ENCODE data around the gene GPC5. TPM values are rescaled to one million over a fixed set of nuclear protein-coding genes. Genes with fewer than 3 reads are reported as not detected.
"Not testable (repeated sequence)": the region's sequence is repeated elsewhere in the genome, so short reads cannot be mapped to it uniquely, and the experiment has no call there.

GPC5 gene
- total and polyA plus RNA-seq, 7 donors: 0.23 TPM; not detected in 6

DNA sequence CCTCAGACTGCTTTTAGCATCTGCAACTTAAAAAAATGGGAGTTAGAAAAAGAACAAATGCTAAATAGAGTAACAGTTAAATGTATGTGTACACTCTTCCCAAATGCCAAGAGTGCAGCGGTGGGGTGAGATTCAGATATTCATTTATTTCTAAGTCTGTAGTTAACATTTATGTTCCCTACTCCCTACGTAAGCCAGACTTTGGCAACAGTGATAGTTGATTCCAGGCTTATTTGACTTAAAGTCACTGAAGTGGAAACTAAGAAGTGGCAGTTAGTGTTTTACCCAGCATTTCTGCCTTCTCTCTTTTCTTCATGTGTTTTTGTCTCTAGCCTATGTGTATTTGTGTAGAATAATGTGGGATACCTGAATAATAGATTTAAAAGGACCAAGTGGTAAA is 46.4 kb upstream of the GPC5 start:
- TF ChIP-seq, protein P1, sequence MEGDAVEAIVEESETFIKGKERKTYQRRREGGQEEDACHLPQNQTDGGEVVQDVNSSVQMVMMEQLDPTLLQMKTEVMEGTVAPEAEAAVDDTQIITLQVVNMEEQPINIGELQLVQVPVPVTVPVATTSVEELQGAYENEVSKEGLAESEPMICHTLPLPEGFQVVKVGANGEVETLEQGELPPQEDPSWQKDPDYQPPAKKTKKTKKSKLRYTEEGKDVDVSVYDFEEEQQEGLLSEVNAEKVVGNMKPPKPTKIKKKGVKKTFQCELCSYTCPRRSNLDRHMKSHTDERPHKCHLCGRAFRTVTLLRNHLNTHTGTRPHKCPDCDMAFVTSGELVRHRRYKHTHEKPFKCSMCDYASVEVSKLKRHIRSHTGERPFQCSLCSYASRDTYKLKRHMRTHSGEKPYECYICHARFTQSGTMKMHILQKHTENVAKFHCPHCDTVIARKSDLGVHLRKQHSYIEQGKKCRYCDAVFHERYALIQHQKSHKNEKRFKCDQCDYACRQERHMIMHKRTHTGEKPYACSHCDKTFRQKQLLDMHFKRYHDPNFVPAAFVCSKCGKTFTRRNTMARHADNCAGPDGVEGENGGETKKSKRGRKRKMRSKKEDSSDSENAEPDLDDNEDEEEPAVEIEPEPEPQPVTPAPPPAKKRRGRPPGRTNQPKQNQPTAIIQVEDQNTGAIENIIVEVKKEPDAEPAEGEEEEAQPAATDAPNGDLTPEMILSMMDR (IDR thresholded peaks at IDR 0.05): no peak
- no peaks in the 10 kb centered on the region for H3K27me3 ChIP-seq (ENCODE audit: insufficient read depth in 3 of 3, low read length in 2 of 3)
- ATAC-seq (no peak), DNase-seq (no peak)
- WGBS, 3 donors: 89 to 94% (median 92%) methylated on average over 2 of the region's 2 CpGs
- H3K27ac ChIP-seq: no peak overlapping the region
- peaks cover 14 to 72% of the 10 kb centered on the region in 2 donors for H3K36me3 ChIP-seq (ENCODE audit: insufficient read depth in 1 of 2, low read depth in 1 of 2)
- H3K4me1 ChIP-seq: peaks cover 24% of the 10 kb centered on the region
- no peaks in the 10 kb centered on the region for H3K9me3 ChIP-seq
- intact Hi-C loops (cut with DNase I): no loop called here
- no peak overlapping the region for H3K4me3 ChIP-seq

GRCh38 chr13:91352891-91353290 is 45.5 kb upstream of the GPC5 start:
- 83 to 88% (median 83%) methylated on average over 7 of the region's 7 CpGs for WGBS, 3 donors
- H3K9me3 ChIP-seq; H3K4me3 ChIP-seq; H3K27me3 ChIP-seq (ENCODE audit: insufficient read depth in 3 of 3, low read length in 2 of 3); H3K27ac ChIP-seq; DNase-seq; ATAC-seq; intact Hi-C loops (cut with DNase I): not testable (repeated sequence)
- Histone ChIP-seq H3K4me1 (peaks cover 24% of the 10 kb centered on the region), H3K36me3 (ENCODE audit: insufficient read depth in 1 of 2, low read depth in 1 of 2) (peaks cover 14 to 81% of the 10 kb centered on the region in 2 donors)

DNA sequence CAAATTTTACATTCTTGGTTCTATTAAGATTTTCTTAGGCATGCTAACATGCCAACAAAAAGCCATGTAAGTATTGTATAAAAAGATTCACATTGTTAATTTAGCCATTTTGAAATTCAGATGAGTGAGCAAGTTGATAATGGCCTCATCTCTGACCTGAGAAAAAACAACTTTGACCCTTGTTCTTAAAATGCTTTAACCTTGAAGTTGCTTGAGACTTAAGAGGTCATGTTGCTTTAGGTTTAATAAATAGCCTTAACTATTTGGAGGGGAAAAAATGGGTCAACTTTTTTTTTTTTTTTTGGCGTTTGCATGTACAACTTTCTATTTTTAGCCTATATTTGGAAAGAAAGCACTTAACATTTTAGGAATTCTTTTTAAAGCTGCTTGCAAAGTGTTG is 44.9 kb upstream of the GPC5 start:
- peaks cover 24% of the 10 kb centered on the region for H3K4me1 ChIP-seq
- H3K4me3 ChIP-seq: no peak overlapping the region
- DNase-seq (no peak), ATAC-seq (no peak)
- no peaks in the 10 kb centered on the region for H3K9me3 ChIP-seq
- no peaks in the 10 kb centered on the region for H3K27me3 ChIP-seq (ENCODE audit: insufficient read depth in 3 of 3, low read length in 2 of 3)
- intact Hi-C loops (cut with DNase I): no loop called here
- 8 to 22% (median 15%) methylated on average over 1 of the region's 1 CpG for WGBS, 3 donors
- peaks cover 16 to 84% of the 10 kb centered on the region in 2 donors for H3K36me3 ChIP-seq (ENCODE audit: insufficient read depth in 1 of 2, low read depth in 1 of 2)
- TF ChIP-seq, protein P1 (IDR thresholded peaks at IDR 0.05): no peak
- H3K27ac ChIP-seq: no peak overlapping the region

GRCh38 chr13:91355099-91355825 is 43.2 kb upstream of the GPC5 start:
- peaks cover 16 to 78% of the 10 kb centered on the region in 2 donors for H3K36me3 ChIP-seq (ENCODE audit: insufficient read depth in 1 of 2, low read depth in 1 of 2)
- intact Hi-C loops (cut with DNase I): no loop called here

More at GRCh38 chr13:91355099-91355825, 43.2 kb upstream of the GPC5 start:
- Histone ChIP-seq H3K27me3 (ENCODE audit: insufficient read depth in 3 of 3, low read length in 2 of 3) (no peaks in the 10 kb centered on the region), H3K9me3 (no peaks in the 10 kb centered on the region), H3K4me1 (peaks cover 14% of the 10 kb centered on the region), H3K4me3 (no peak overlapping the region), H3K27ac (no peak overlapping the region)
- TF ChIP-seq, protein P1 (IDR thresholded peaks at IDR 0.05): no peak
- no peak for ATAC-seq
- no peak for DNase-seq
- 87 to 97% (median 95%) methylated on average over 6 of the region's 6 CpGs for WGBS, 3 donors
